NCI-H226 (cell line): ENCODE measurements around the gene GINS2.

Experiments
- DNase-seq: peaks from one replicate; pipeline ENCODE4 v3.0.0-alpha.2; 2015

GINS2 gene

GRCh38 chr16:85652431-85653221 lies 36.1 kb downstream of the GINS2 start:
- DNase-seq, result no peak

DNA sequence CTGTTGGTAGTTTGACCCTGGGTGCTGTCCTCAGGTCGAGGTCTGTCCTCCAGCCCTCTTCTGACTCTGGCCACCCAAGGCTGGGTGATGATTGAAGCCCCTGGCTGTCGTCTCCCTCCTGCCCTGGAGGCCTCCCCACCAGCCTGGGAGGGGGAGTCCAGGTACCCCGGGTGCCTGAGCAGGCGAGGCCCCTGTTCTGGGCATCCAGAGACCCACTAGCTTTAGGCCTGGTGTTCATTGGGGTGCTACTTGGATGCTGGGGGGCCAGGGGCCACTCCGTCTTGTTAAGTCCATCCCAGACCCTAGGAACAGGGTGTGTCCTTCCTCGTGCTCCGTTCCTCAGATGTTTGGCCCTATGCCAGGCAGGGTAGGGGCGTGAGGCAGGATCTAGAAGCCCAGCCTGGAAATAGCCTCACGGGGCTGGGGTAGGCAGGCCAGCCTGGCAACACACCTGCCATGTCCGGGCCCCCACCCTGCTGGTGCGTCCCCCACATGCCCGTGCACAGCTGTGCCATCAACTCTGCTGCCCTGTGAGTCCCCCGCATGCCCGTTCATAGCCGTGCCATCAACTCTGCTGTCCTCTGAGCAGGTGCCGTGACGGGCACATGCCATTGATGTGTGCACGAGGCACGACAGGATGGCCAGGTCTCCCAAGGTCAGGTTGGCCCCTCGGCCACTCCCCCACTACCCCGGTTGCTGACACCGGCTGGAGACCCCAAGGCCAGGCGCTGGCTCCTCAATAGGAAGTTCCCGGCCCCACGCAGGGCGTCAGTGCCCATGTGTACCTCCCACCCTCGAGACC lies 36.9 kb downstream of the GINS2 start:
- no peak for DNase-seq

- no peak for DNase-seq
Observed at GRCh38 chr16:85650844-85651628, 37.7 kb downstream of the GINS2 start.

- no peak for DNase-seq
Observed at GRCh38 chr16:85650135-85650843, 38.5 kb downstream of the GINS2 start.

- DNase-seq, result no peak
Observed at GRCh38 chr16:85649411-85650134, 39.2 kb downstream of the GINS2 start.

DNA sequence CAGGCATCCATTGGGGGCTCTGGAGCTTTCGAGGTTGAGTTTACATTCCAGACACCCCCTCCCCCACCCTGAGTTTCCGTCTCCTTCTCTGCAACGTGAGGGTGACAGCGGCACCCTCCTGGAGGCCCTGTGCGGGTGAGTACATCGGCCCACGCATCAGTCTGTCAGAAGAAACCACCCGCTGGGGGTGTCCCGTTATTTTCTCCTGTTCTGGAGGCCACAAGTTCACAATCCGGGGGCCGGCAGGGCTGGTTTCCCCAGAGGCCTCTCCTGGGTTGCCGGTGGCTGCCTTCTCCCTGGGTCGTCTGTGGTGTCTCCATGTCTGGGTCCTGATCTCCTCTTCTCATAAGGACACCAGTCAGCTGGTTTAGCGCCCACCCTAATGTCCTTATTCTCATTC lies 39.9 kb downstream of the GINS2 start:
- no peak for DNase-seq

- DNase-seq, result no peak
Observed at GRCh38 chr16:85648070-85648714, 40.6 kb downstream of the GINS2 start.

- DNase-seq, result no peak
Observed at GRCh38 chr16:85646976-85647375, 41.8 kb downstream of the GINS2 start.

GRCh38 chr16:85646358-85646907 lies 42.3 kb downstream of the GINS2 start:
- no peak for DNase-seq

DNA sequence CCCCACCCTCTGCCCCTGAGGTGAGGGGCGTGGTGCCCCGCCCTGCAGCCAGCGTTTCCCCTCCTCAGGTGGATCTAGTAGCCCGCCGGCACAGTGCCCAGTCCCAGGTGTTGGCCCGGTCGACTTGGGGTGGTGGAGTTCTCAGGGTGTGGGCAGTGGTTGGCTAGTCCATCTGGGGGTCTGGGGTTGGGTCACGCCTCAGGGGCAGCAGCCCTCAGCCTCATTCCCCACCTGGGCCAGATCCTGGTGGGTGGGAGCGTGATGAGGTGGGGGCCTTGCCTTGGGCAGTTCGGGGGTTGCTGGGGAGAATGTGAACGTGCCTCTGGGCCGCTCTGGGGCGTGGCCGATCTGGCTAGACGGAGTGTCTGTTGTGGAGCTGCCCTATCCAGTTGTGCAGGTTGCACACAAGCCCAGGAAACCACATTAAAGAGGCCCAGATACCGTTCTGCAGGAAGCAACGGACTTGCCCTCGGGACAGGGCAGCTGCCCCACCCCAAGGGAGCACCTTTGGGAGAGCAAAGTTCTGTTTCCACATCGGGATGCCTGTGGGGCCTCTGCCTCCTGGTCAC lies 43.6 kb downstream of the GINS2 start:
- no peak for DNase-seq

DNA sequence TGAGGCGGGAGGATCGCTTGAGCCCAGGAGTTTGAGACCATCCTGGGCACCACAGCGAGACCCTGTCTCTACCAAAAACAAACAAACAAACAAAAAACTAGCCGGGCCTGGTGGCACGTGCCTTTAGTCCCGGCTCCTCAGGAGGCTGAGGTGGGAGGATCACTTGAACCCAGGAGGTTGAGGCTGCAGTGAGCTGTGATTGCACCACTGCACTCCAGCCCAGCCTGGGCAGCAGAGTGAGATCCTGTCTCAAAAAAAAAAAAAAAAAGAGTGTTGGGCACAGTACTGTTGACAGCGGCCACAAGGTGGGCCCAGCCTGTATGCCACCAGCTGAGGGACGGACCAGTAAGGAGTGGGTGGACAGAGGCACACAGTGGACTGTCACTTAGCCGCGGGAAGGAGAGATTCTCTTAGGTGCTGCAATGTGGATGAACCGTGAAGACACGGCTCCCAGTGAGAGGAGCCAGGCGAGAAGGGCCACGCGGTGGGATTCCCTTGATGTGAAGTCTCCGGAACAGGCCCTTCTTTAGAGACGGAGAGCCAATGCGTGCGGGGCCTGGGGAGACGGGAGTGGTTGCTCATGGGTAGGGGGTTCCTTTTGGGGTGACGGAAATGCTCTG lies 44.6 kb downstream of the GINS2 start:
- DNase-seq, result no peak

GRCh38 chr16:85643631-85644030 lies 45.1 kb downstream of the GINS2 start:
- DNase-seq, result no peak

GRCh38 chr16:85642762-85643358 lies 45.9 kb downstream of the GINS2 start:
- no peak for DNase-seq

- no peak for DNase-seq
Observed at GRCh38 chr16:85641776-85642176, 47.0 kb downstream of the GINS2 start.

DNA sequence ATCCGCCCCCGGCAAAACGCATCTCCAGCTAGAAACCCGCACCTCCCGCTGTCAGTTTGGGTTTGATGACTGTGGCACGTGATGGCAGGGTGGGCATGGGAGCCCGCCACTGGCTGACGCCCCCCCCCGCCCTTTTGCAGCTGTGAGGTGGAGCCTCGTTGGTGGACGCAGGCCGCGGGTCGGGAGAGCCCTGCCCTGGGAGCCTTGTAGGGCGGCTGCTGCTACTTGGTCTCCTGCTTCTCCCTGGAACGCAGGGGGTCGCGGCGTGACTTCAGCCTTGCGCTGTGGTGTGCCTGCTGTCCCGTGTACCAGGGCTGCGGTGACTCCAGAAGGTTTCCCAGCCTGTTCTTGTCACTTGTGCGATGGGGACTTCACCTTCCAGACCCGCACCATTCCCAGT lies 47.4 kb downstream of the GINS2 start:
- DNase-seq, result no peak

DNA sequence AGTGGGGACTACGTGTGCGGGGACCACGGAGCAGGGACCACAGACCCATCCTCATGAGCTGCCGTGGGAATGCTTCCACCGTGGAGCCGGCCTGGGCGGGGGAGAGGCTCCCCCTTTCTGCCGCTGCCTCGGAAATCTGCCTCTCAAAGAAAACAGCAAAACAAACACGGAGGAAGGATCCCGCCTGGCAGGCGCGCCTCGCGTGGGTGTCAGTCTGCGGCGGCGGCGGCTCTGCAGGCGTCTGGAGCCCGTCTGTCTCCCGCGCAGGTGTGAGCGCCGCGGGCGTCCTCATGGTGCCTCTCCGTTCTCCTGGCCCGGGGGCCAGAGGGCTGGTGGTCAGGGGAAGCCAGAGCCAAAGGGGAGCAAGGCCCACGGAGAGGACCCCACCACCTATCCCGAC lies 48.2 kb downstream of the GINS2 start:
- no peak for DNase-seq

DNA sequence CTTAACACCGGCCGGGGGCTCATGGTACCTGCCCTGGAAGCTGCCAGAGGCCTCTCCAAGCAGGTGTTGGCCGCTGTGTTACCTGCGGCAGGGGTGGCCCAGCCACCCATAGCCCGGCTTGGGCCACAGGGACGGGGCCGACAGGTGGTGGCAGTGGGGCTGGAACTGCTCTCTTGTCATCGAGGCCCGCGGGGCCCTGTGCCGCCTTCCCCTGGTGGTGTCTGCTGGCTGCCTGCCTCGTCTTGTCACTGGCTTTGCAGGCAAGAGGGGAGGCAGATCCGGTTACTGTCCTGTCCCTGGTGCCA lies 48.5 kb downstream of the GINS2 start:
- no peak for DNase-seq

- DNase-seq, result no peak
Observed at GRCh38 chr16:85639529-85640253, 49.1 kb downstream of the GINS2 start.

DNA sequence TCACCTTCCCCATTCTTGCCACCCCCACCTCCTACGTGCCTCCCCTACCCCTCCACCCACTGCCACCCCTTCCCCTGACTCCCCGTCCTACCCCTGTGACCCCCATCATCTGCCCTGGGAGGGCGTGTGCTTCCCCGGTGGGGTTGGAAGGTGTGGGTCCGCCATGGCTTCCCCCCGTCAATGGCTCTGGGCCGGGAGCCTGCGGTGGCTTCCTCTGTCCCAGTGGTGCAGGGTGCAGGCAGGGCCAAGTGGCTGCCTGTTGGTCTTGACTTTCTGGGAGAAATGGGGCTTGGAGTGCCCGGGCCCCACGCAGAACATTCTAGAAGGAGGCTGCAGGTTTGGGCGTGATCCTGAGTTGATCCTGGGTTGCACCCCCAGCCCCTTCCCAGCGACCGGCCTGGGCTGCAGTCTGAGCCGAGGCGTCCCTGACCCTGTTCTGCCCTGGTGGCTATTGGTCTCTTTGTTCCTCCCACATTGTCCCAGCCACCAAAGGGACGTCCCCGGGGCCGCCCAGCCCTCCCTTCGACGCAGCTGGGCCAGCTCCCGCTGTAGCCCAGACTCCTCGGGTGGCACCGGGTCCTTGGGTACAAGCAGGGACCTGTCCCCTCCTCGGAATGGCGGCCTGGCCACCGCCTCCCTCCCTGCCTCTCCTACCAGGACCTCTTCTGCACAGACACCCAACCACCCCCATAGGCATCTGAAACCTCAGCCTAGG lies 49.9 kb downstream of the GINS2 start:
- DNase-seq, result no peak
